ENCODE results near the gene SDF4. TPM values are rescaled to one million over a fixed set of nuclear protein-coding genes. Genes with fewer than 3 reads are reported as not detected.

SDF4 gene
- total and polyA plus RNA-seq, 2 experiments from 2014 or later, result 45.0 to 62.6 TPM

DNA sequence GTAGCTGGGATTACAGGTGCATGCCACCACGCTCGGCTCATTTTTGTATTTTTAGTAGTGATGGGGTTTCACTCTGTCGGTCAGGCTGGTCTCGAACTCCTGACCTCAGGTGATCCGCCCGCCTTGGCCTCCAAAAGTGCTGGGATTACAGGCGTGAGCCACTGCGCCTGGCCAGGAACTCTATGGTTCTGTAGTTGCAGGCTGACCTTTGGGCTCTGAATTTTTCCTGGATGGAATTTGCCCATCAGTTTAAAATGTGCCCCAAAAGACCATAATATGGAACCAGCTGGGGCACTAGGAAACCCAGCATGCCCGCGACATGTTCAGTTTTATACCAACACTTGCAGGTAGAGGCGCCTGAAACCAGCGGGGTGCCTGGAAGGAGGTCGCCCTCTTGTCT lies 46.8 kb upstream of the SDF4 start:
- peaks cover 16% of the 10 kb centered on the region for H3K27me3 Mint-ChIP-seq (ENCODE audit: insufficient read depth, low read depth, poor library complexity)
- peaks cover 3% of the 10 kb centered on the region; the same call in 1 of the 3 replicates for H3K9me3 Mint-ChIP-seq
- TF ChIP-seq ZNF114 (CRISPR knock-in tag; IDR thresholded peaks at IDR 0.05) (no peak), POLR2AphosphoS5 (IDR thresholded peaks at IDR 0.05; ENCODE audit: low read depth) (no peak), JUNB (IDR thresholded peaks at IDR 0.05; ENCODE audit: unreplicated experiment) (no peak), NANOG (IDR thresholded peaks at IDR 0.05; ENCODE audit: borderline replicate concordance) (no peak)
- TF ChIP-seq, protein P1, sequence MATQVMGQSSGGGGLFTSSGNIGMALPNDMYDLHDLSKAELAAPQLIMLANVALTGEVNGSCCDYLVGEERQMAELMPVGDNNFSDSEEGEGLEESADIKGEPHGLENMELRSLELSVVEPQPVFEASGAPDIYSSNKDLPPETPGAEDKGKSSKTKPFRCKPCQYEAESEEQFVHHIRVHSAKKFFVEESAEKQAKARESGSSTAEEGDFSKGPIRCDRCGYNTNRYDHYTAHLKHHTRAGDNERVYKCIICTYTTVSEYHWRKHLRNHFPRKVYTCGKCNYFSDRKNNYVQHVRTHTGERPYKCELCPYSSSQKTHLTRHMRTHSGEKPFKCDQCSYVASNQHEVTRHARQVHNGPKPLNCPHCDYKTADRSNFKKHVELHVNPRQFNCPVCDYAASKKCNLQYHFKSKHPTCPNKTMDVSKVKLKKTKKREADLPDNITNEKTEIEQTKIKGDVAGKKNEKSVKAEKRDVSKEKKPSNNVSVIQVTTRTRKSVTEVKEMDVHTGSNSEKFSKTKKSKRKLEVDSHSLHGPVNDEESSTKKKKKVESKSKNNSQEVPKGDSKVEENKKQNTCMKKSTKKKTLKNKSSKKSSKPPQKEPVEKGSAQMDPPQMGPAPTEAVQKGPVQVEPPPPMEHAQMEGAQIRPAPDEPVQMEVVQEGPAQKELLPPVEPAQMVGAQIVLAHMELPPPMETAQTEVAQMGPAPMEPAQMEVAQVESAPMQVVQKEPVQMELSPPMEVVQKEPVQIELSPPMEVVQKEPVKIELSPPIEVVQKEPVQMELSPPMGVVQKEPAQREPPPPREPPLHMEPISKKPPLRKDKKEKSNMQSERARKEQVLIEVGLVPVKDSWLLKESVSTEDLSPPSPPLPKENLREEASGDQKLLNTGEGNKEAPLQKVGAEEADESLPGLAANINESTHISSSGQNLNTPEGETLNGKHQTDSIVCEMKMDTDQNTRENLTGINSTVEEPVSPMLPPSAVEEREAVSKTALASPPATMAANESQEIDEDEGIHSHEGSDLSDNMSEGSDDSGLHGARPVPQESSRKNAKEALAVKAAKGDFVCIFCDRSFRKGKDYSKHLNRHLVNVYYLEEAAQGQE (IDR thresholded peaks at IDR 0.05; ENCODE audit: unreplicated experiment), result no peak
- TF ChIP-seq, protein P2, sequence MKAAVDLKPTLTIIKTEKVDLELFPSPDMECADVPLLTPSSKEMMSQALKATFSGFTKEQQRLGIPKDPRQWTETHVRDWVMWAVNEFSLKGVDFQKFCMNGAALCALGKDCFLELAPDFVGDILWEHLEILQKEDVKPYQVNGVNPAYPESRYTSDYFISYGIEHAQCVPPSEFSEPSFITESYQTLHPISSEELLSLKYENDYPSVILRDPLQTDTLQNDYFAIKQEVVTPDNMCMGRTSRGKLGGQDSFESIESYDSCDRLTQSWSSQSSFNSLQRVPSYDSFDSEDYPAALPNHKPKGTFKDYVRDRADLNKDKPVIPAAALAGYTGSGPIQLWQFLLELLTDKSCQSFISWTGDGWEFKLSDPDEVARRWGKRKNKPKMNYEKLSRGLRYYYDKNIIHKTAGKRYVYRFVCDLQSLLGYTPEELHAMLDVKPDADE (IDR thresholded peaks at IDR 0.05), result no peak
- TF ChIP-seq, protein P3, sequence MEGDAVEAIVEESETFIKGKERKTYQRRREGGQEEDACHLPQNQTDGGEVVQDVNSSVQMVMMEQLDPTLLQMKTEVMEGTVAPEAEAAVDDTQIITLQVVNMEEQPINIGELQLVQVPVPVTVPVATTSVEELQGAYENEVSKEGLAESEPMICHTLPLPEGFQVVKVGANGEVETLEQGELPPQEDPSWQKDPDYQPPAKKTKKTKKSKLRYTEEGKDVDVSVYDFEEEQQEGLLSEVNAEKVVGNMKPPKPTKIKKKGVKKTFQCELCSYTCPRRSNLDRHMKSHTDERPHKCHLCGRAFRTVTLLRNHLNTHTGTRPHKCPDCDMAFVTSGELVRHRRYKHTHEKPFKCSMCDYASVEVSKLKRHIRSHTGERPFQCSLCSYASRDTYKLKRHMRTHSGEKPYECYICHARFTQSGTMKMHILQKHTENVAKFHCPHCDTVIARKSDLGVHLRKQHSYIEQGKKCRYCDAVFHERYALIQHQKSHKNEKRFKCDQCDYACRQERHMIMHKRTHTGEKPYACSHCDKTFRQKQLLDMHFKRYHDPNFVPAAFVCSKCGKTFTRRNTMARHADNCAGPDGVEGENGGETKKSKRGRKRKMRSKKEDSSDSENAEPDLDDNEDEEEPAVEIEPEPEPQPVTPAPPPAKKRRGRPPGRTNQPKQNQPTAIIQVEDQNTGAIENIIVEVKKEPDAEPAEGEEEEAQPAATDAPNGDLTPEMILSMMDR (conservative IDR thresholded peaks at IDR 0.05; ENCODE audit: low read depth in 2 of 2), result no peak
- no peaks in the 10 kb centered on the region for H3K27me3 ChIP-seq (ENCODE audit: insufficient read depth)
- no peak overlapping the region for H3K4me3 Mint-ChIP-seq
- no peak for ATAC-seq
- no peaks in the 10 kb centered on the region for H3K36me3 ChIP-seq (ENCODE audit: insufficient read depth)
- no peaks in the 10 kb centered on the region for H3K4me1 ChIP-seq (ENCODE audit: insufficient read depth)
- no peaks in the 10 kb centered on the region for H3K79me2 ChIP-seq (replicated peaks; ENCODE audit: insufficient read depth)
- H2AFZ ChIP-seq, result no peak overlapping the region
- H3K4me3 ChIP-seq, result no peak overlapping the region
- H3K4me1 Mint-ChIP-seq, result no peaks in the 10 kb centered on the region; the same call in 2 of the 3 replicates
- no peaks in the 10 kb centered on the region for H4K20me1 ChIP-seq (replicated peaks; ENCODE audit: insufficient read depth)
- H3K27ac Mint-ChIP-seq, result no peak overlapping the region
- no peaks in the 10 kb centered on the region for H3F3A ChIP-seq (replicated peaks; ENCODE audit: low read depth)
- H3K36me3 Mint-ChIP-seq (ENCODE audit: low read depth), result peaks cover 4% of the 10 kb centered on the region; the same call in 1 of the 3 replicates
- no peak overlapping the region for H3K27ac ChIP-seq (ENCODE audit: low read depth)
- H3K9me2 ChIP-seq (ENCODE audit: insufficient read depth), result no peaks in the 10 kb centered on the region
- H3K4me2 ChIP-seq, result no peak overlapping the region
- no peak for DNase-seq (ENCODE audit: low spot score)

DNA sequence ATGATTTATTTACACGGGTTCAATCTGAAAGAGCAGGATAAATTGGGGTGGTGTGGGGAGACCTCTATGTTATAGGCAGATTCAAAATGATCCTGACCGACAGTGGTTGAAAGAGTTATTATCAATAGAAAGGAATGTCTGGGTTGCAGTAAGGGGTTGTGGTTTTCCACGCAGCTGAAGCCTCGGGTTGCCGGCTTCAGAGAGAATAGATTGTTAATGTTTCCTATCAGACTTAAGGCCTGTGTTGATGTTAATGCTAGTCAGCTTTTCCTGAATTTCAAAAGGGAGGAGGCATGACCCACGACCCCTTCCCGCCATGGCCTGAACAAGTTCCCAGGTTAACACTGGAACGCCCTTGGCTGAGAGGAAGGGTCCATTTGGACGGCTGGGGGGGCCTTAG lies 44.0 kb upstream of the SDF4 start:
- Mint-ChIP-seq H3K9me3 (peaks cover 3% of the 10 kb centered on the region; the same call in 1 of the 3 replicates), H3K27ac (no peak overlapping the region), H3K36me3 (ENCODE audit: low read depth) (peaks cover 11% of the 10 kb centered on the region; the same call in 2 of the 3 replicates), H3K4me3 (no peak overlapping the region; the same call in 2 of the 3 replicates), H3K27me3 (ENCODE audit: insufficient read depth, low read depth, poor library complexity) (peaks cover 18% of the 10 kb centered on the region), H3K4me1 (peaks cover 18% of the 10 kb centered on the region)
- Histone ChIP-seq H3K79me2 (replicated peaks; ENCODE audit: insufficient read depth) (peaks cover 25% of the 10 kb centered on the region), H2AFZ (no peak overlapping the region), H3K4me2 (no peak overlapping the region), H3K4me3 (no peak overlapping the region), H3K4me1 (ENCODE audit: insufficient read depth) (no peaks in the 10 kb centered on the region; the same call in 1 of the 2 replicates), H4K20me1 (replicated peaks; ENCODE audit: insufficient read depth) (peaks cover 9% of the 10 kb centered on the region), H3K9me2 (ENCODE audit: insufficient read depth) (no peaks in the 10 kb centered on the region), H3K27ac (ENCODE audit: low read depth) (no peak overlapping the region), H3K27me3 (ENCODE audit: insufficient read depth) (no peaks in the 10 kb centered on the region), H3F3A (replicated peaks; ENCODE audit: low read depth) (no peaks in the 10 kb centered on the region), H3K36me3 (ENCODE audit: insufficient read depth) (no peaks in the 10 kb centered on the region)
- ATAC-seq (no peak), DNase-seq (ENCODE audit: low spot score) (no peak)
- no peak for TF ChIP-seq CREB1 (CRISPR knock-in tag; IDR thresholded peaks at IDR 0.05; ENCODE audit: low read depth)
- no peak for TF ChIP-seq EZH2phosphoT487 (IDR thresholded peaks at IDR 0.05; ENCODE audit: unreplicated experiment)
- TF ChIP-seq, protein P1 (IDR thresholded peaks at IDR 0.05; ENCODE audit: unreplicated experiment), result no peak
- TF ChIP-seq, protein P2 (IDR thresholded peaks at IDR 0.05), result no peak
- no peak for TF ChIP-seq JUNB (IDR thresholded peaks at IDR 0.05; ENCODE audit: unreplicated experiment)
- TF ChIP-seq NANOG (IDR thresholded peaks at IDR 0.05; ENCODE audit: borderline replicate concordance), result no peak
- TF ChIP-seq ZNF114 (CRISPR knock-in tag; IDR thresholded peaks at IDR 0.05), result no peak
- TF ChIP-seq, protein P3 (conservative IDR thresholded peaks at IDR 0.05; ENCODE audit: low read depth in 2 of 2), result no peak
